Subcutaneous adipose tissue (tissue), 4 donors: ENCODE results near the gene SELENON. TPM values are rescaled to one million over a fixed set of nuclear protein-coding genes. Genes with fewer than 3 reads are reported as not detected.

Experiments used
- total RNA-seq, 4 donors: library from RNA; depleted of rRNA; stranded (reverse); fragments of >200 nt; gene quantifications; one replicate each; pipeline ENCODE4 v1.1.0, GENCODE V29; 2016
- TF ChIP-seq, protein P1 (sequence below): fragments of 450-650 bp; IDR thresholded peaks from one replicate; pipeline ENCODE4 v1.5.1; 2016; ENCODE audit warnings: low read depth, mild to moderate bottlenecking, control low read depth, antibody characterized with exemption, moderate library complexity

Gene SELENON, protein sequence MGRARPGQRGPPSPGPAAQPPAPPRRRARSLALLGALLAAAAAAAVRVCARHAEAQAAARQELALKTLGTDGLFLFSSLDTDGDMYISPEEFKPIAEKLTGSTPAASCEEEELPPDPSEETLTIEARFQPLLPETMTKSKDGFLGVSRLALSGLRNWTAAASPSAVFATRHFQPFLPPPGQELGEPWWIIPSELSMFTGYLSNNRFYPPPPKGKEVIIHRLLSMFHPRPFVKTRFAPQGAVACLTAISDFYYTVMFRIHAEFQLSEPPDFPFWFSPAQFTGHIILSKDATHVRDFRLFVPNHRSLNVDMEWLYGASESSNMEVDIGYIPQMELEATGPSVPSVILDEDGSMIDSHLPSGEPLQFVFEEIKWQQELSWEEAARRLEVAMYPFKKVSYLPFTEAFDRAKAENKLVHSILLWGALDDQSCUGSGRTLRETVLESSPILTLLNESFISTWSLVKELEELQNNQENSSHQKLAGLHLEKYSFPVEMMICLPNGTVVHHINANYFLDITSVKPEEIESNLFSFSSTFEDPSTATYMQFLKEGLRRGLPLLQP
- total RNA-seq, result 10 to 100 TPM; 20.9 to 52.0 (median 25.2) TPM

DNA sequence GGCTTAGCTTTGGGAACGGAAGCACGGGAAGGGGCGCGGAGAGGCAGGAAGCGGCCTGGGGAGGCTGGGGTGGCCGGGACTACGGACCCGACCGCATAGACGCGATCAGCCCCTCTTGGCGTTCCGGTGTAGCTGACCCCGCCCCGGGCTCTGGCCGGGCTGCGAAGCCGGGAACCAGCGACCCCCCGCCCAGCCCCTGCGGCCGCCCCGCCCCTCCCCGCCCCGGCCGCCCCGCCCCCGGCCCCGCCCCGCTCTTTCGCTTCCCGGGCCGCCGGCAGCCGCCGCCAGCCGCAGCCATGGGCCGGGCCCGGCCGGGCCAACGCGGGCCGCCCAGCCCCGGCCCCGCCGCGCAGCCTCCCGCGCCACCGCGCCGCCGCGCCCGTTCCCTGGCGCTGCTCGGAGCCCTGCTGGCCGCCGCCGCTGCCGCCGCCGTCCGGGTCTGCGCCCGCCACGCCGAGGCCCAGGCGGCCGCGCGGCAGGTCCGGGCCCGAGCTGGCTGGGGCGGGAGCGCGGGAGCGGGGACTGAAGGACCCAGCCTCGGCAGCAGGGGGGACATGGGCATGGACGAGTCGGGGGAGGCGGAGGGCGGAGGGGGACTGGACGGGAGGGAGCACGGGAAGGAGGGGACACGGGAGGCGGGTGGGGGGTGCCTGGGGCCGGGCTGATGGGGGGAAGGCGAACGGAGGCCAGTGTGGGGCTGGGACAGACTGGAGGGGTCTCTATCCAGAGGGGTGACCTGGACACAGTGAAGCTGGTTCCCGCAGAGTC lies at the start of gene SELENON:
SELENON (plus strand) TSS at position 259 of the 768 bp plus-strand sequence; CDS start at position 297, 38 bp downstream.
- TF ChIP-seq, protein P1, sequence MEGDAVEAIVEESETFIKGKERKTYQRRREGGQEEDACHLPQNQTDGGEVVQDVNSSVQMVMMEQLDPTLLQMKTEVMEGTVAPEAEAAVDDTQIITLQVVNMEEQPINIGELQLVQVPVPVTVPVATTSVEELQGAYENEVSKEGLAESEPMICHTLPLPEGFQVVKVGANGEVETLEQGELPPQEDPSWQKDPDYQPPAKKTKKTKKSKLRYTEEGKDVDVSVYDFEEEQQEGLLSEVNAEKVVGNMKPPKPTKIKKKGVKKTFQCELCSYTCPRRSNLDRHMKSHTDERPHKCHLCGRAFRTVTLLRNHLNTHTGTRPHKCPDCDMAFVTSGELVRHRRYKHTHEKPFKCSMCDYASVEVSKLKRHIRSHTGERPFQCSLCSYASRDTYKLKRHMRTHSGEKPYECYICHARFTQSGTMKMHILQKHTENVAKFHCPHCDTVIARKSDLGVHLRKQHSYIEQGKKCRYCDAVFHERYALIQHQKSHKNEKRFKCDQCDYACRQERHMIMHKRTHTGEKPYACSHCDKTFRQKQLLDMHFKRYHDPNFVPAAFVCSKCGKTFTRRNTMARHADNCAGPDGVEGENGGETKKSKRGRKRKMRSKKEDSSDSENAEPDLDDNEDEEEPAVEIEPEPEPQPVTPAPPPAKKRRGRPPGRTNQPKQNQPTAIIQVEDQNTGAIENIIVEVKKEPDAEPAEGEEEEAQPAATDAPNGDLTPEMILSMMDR, result no peak

DNA sequence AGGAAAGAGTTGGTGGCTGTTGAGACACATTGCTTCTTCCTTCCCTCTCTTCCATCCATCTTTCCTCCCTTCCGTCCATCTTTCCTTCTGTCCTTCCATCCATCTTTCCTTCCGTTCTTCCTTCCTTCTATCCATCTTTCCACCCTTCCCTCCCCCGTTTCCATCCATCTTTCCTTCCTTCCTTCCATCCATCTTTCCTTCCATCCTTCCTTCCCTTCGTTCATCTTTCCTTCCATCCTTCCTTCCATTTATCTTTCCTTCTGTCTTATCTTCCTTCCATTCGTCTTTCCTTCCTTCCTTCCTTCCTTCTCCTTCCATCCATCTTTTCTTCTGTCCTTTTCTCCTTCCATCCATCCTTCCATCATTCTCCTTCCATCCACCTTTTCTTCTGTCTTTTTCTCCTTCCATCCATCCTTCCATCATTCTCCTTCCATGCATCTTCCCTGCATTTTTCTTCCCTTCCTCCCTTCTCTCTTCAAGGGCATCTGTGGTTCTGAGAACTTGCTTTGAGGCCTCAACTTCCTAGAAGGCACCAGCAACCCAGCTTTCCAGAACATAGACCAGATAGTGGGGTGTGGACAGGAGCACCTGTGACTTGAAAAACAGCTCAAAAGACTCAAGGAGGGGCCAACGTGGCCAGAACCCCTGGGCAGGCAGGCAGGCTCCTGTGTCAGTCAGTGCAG lies 48.9 kb upstream of the SELENON start:
- TF ChIP-seq, protein P1, result no peak

DNA sequence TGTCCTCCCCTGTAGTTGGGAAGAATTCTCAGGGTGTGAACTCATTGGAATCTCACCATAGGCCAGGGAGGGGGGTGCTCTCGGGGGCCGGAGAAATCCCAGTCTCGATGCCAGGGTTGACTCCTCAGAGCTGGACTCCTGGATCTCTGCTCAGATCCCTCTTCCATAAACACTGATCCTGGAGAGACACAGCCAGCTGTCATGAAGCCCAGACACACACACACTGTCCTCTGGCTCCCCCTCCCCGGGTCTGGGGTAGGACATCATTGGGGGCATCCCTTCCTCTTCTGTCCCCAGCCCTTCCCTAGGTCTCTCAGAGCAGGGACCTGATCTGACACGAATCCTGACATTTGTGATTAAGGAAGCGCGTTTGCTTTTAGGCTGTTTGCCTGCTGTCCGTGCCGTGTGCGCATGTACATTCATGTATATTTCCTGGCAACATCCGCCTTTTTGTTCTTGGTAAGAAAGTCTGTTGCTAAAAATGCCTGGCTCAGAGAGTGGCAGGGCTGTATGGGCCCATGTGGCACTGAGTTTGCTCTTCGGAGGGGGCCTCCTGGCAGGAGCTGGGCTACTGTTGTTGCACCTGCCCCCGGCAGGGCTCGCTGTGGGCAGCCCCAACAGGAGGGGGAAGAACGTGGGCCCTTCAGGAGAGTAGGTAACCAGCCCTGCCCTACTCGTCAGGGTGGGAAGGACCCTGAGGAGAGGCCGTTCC lies 45.4 kb upstream of the SELENON start:
- TF ChIP-seq, protein P1, result no peak

DNA sequence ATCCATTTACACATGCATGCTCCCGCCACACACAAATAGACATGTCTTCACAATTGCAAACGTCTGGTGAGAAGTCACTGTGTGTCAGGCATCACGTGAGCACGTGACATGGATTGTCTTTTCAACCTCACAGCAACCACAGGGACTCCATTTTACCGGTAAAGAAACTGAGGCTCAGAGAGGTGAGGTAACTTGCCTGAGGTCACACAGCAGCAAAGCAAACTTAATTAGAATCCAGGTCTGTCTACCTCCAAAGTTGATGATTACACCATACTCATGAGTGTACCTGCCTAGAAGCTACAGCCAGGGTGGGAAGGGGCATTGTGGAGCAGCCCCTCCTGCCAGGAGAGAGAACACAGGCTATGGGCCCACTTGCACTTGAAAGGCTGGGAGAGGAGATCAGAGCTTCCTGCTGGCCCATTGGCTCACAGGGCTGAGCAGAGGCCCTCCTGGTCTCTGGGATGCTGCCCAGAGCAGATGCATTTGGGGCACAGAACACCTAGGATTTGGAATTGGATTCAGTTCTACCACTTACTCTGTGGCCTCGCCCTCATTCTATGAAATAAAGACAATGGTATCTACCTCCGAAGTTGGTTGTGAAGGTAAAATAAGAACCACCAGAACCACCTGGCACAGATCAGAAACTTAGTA lies 44.4 kb upstream of the SELENON start:
- TF ChIP-seq, protein P1, result no peak

DNA sequence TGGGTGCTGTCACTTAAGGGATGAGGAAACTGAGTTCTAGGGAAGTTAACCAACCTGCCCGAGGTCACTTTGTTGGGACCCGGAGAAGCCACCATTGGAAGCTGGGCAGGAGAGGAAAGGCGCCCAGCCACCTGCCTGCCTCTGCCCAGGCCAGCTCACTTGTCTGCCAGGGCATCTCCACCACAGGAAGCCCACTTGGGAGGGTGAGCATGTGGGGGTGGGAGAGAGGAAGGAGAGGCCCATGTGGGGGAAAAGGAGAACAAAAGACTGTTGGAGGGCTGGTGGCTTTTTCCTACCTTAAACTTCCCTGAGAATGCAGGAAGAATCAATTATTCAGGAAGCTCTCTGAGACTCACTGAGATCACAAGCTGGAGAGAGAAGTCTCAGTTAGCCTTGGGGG lies 43.8 kb upstream of the SELENON start:
- TF ChIP-seq, protein P1, result no peak

DNA sequence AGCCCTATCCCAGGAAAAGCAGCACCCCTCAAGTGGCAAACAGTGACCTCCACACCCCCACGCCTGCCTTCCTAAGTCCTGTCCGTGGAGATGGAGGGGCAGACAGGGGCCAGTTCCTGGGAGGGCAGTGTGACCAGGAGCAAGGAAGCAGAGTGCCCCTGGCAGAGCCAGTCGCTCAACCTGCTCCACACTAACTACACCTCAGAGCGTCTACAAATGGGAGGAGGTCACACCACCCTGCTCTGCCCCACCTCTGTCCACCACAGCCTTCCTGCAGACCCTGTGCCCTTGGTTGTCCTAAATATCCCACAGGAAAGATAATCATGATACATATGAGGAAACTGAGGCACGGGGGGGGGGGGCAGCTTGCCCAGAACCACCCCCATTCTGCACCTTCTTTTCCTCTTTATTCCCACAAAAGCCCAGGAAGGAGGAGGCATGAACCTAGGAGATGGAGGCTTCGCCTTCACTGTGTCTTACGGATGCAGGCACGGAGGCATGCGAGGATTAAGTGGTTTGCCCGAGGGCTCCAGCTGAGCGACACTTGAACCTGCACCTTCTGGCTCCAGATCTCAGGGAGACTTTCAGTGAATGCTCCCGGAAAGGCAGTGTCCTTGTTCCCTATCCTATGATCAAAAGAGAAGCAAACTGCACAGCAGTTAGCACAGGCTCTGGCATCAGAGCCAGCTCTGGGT lies 42.7 kb upstream of the SELENON start:
- TF ChIP-seq, protein P1, result no peak
